Neutrophil (primary cell): ENCODE measurements around the gene CCDC91.
"Not testable (repeated sequence)": the region's sequence is repeated elsewhere in the genome, so short reads cannot be mapped to it uniquely, and the experiment has no call there.

ENCODE experiments used
- H3K27ac ChIP-seq: fragments of 200-600 bp; sonication (generic); 2 replicates; pipeline ENCODE4 v1.5.1; 2016; ENCODE audit warnings: mild to moderate bottlenecking, moderate library complexity
- H3K27me3 ChIP-seq: fragments of 200-600 bp; sonication (generic); 2 replicates; pipeline ENCODE4 v1.6.0; 2016; ENCODE audit warnings: mild to moderate bottlenecking
- H3K36me3 ChIP-seq: fragments of 200-600 bp; sonication (generic); 2 replicates; pipeline ENCODE4 v1.5.1; 2017
- H3K4me1 ChIP-seq, 2 experiments: fragments of 200-600 bp in 1 of 2; sonication (generic) in 1 of 2; 1 replicate in 1 of 2; 2 replicates in 1 of 2; pipeline versions ENCODE4 v1.5.1 to v1.6.1; 2013 to 2016; ENCODE audit warnings: low read depth in 1 of 2, low read length in 1 of 2, mild to moderate bottlenecking in 1 of 2, moderate library complexity in 1 of 2; ENCODE audit not compliant: control insufficient read depth in 1 of 2, insufficient read depth in 1 of 2
- H3K4me3 ChIP-seq, 2 experiments: fragments of 200-600 bp in 1 of 2; sonication (generic) in 1 of 2; 1 replicate in 1 of 2; 2 replicates in 1 of 2; pipeline ENCODE4 v1.5.1; 2013 to 2016; ENCODE audit warnings: low read depth in 1 of 2, low read length in 1 of 2, mild to moderate bottlenecking in 1 of 2, moderate library complexity in 1 of 2
- H3K9me3 ChIP-seq: fragments of 200-600 bp; sonication (generic); 2 replicates; pipeline ENCODE4 v1.5.1; 2016
- CTCF ChIP-seq: fragments of 200-600 bp; sonication (generic); IDR thresholded peaks from 2 replicates; pipeline ENCODE4 v1.5.1; 2016; ENCODE audit warnings: antibody characterized with exemption

CCDC91 gene

GRCh38 chr12:28253161-28253641 is 62.9 kb downstream of the CCDC91 start:
- H3K4me3 ChIP-seq: no peak overlapping the region
- no peaks in the 10 kb centered on the region for H3K9me3 ChIP-seq
- no peak for TF ChIP-seq CTCF
- H3K4me1 ChIP-seq: no peaks in the 10 kb centered on the region
- H3K36me3 ChIP-seq: no peaks in the 10 kb centered on the region
- no peaks in the 10 kb centered on the region for H3K27me3 ChIP-seq
- H3K27ac ChIP-seq: no peak overlapping the region

- Histone ChIP-seq H3K36me3 (no peaks in the 10 kb centered on the region), H3K9me3 (no peaks in the 10 kb centered on the region), H3K27me3 (no peaks in the 10 kb centered on the region), H3K27ac (no peak overlapping the region), H3K4me3 (no peak overlapping the region), H3K4me1 (no peaks in the 10 kb centered on the region)
- no peak for TF ChIP-seq CTCF
Measured at GRCh38 chr12:28257411-28257810, 67.2 kb downstream of the CCDC91 start.

GRCh38 chr12:28258998-28259397 is 68.7 kb downstream of the CCDC91 start:
- TF ChIP-seq CTCF: no peak
- Histone ChIP-seq H3K27me3 (no peaks in the 10 kb centered on the region), H3K27ac (no peak overlapping the region), H3K4me1 (no peaks in the 10 kb centered on the region), H3K4me3 (no peak overlapping the region), H3K9me3 (no peaks in the 10 kb centered on the region), H3K36me3 (no peaks in the 10 kb centered on the region)

- H3K4me1 ChIP-seq: no peaks in the 10 kb centered on the region
- H3K9me3 ChIP-seq: peaks cover under 1% of the 10 kb centered on the region
- no peak for TF ChIP-seq CTCF
- no peaks in the 10 kb centered on the region for H3K36me3 ChIP-seq
- no peak overlapping the region for H3K27ac ChIP-seq
- no peak overlapping the region for H3K4me3 ChIP-seq
- no peaks in the 10 kb centered on the region for H3K27me3 ChIP-seq
Measured at GRCh38 chr12:28265435-28266042, 75.3 kb downstream of the CCDC91 start.

- H3K27me3 ChIP-seq, H3K4me1 ChIP-seq, H3K9me3 ChIP-seq, H3K4me3 ChIP-seq, H3K27ac ChIP-seq, H3K36me3 ChIP-seq: not testable (repeated sequence)
Measured at GRCh38 chr12:28267920-28268607, 77.8 kb downstream of the CCDC91 start.

- H3K4me1 ChIP-seq: no peaks in the 10 kb centered on the region
- H3K36me3 ChIP-seq: no peaks in the 10 kb centered on the region
- no peak overlapping the region for H3K4me3 ChIP-seq
- no peak for TF ChIP-seq CTCF
- H3K27ac ChIP-seq: no peak overlapping the region
- H3K9me3 ChIP-seq: peaks cover 6% of the 10 kb centered on the region
- no peaks in the 10 kb centered on the region for H3K27me3 ChIP-seq
Measured at GRCh38 chr12:28268608-28269229, 78.5 kb downstream of the CCDC91 start.
